Thyroid gland (tissue), 4 donors: ENCODE measurements around the gene FCHSD2. TPM values are rescaled to one million over a fixed set of nuclear protein-coding genes. Genes with fewer than 3 reads are reported as not detected.

ENCODE experiments used
- DNase-seq, 2 donors: peaks; one replicate each; pipeline ENCODE4 v3.0.0-alpha.2; 2019
- H3K27ac ChIP-seq, 3 donors: fragments of 200-600 bp; sonication (generic); 1 replicate in 2 of 3; 2 replicates in 1 of 3; pipeline ENCODE4 v1.5.1; 2016 to 2019; ENCODE audit warnings: mild to moderate bottlenecking in 1 of 3, moderate library complexity in 1 of 3
- H3K27me3 ChIP-seq: fragments of 200-600 bp; sonication (generic); one replicate; pipeline ENCODE4 v1.5.1; 2019
- H3K36me3 ChIP-seq, 2 donors: fragments of 200-600 bp; sonication (generic); one replicate each; pipeline ENCODE4 v1.5.1; 2016 to 2019
- H3K4me1 ChIP-seq, 2 donors: fragments of 200-600 bp; sonication (generic); one replicate each; pipeline ENCODE4 v1.5.1; 2017 to 2019
- H3K4me3 ChIP-seq, 3 donors: fragments of 200-600 bp; sonication (generic); replicated peaks in 1 of 3; 1 replicate in 2 of 3; 2 replicates in 1 of 3; pipeline ENCODE4 v1.5.1; 2016; ENCODE audit warnings: mild to moderate bottlenecking in 1 of 3
- H3K9me3 ChIP-seq: fragments of 200-600 bp; sonication (generic); one replicate; pipeline ENCODE4 v1.5.1; 2017
- POLR2A ChIP-seq, 2 donors: fragments of 450-650 bp; IDR thresholded peaks; one replicate each; pipeline ENCODE4 v1.6.1; 2017; ENCODE audit warnings: antibody characterized with exemption in 2 of 2, mild to moderate bottlenecking in 2 of 2, moderate library complexity in 1 of 2
- WGBS, 2 donors: methylation state at CpG; one replicate each; pipeline ENCODE4 v1.1.5; 2017; 5-methylcytosine and 5-hydroxymethylcytosine counted together
- intact Hi-C: fragments of 100-400 bp; cut with DNase I; formaldehyde crosslinking; loops from one replicate; pipeline ENCODE4 v1.15.1; 2023
- total RNA-seq, 4 donors: library from RNA; depleted of rRNA; stranded (reverse); fragments of >200 nt; gene quantifications; one replicate each; pipeline ENCODE4 v1.2.3, GENCODE V29; 2016
- TF ChIP-seq, protein P1 (sequence below), 6 experiments: fragments of 200-600 bp in 3 of 6; fragments of 450-650 bp in 3 of 6; sonication (generic) in 3 of 6; IDR thresholded peaks; one replicate each; pipeline ENCODE4 v1.5.1; 2016 to 2019; ENCODE audit warnings: antibody characterized with exemption in 6 of 6, mild to moderate bottlenecking in 2 of 6, inconsistent platforms in 1 of 6, moderate library complexity in 1 of 6

FCHSD2 gene
- total RNA-seq, 4 donors from 2014 or later = 13.5 to 21.7 (median 16.9) TPM

DNA sequence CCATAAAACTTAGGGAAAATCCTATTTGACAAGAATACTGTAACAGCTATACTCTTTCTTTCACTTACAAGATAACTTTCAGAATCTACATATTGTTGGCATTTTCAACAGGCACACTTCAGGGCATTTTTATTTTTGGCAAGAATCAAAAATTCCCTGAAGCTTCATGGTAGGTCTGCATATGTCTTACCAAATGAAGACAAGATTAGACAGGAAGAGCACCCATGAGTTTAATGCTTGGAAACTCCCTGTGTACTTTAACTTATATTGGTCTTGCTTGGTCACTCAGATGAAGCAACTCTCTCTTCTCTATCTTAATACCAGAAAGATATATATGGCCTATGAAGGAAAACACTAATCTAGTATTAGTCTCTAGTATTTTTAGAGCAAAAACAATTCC, 190.2 kb downstream of the FCHSD2 start:
- Histone ChIP-seq H3K27ac (no peak overlapping the region), H3K36me3 (no peaks in the 10 kb centered on the region), H3K4me3 (no peak overlapping the region), H3K9me3 (no peaks in the 10 kb centered on the region), H3K27me3 (no peaks in the 10 kb centered on the region), H3K4me1 (peaks cover 0 to 6% of the 10 kb centered on the region in 2 donors)
- DNase-seq = no peak
- intact Hi-C loops = no loop called here
- TF ChIP-seq POLR2A (IDR thresholded peaks at IDR 0.05) = no peak
- TF ChIP-seq, protein P1, sequence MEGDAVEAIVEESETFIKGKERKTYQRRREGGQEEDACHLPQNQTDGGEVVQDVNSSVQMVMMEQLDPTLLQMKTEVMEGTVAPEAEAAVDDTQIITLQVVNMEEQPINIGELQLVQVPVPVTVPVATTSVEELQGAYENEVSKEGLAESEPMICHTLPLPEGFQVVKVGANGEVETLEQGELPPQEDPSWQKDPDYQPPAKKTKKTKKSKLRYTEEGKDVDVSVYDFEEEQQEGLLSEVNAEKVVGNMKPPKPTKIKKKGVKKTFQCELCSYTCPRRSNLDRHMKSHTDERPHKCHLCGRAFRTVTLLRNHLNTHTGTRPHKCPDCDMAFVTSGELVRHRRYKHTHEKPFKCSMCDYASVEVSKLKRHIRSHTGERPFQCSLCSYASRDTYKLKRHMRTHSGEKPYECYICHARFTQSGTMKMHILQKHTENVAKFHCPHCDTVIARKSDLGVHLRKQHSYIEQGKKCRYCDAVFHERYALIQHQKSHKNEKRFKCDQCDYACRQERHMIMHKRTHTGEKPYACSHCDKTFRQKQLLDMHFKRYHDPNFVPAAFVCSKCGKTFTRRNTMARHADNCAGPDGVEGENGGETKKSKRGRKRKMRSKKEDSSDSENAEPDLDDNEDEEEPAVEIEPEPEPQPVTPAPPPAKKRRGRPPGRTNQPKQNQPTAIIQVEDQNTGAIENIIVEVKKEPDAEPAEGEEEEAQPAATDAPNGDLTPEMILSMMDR (IDR thresholded peaks at IDR 0.05) = no peak

DNA sequence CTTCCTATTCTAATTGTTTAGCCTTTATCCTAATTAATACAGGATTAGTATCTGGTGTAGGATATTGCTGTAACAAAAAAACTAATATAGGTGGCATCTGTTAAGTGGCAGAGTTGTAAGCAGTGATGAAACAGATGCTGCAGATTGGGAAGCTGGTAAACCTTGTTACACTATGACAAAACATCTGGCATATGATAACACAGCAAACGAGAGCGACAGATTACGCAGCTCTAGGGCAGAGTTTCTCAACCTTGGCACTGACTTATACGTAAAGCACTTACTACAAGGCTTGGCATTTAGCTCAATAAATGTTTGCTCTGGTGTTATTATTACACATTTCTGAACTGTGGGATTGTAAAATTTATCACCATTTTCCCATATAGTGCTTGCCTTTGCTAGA, 190.9 kb downstream of the FCHSD2 start:
- intact Hi-C loops = no loop called here

DNA sequence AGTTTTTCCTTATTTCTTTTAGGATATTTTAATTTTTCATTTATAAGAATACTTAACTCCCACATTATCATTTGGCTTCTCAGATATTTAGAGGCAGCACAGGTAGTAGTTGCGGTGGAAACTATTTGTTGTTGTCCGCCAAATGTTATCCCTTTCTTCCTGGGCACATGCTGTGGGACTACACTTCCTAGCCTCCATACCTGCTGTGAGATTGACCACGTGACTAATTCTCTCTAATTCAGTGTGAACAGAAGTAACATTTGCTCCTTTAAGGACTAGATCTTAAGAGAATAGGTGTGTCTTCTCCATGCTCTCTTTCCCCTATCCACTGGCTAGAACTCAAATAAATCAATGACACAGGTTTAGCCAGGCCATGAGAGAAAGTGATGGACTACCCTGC, 191.4 kb downstream of the FCHSD2 start:
- TF ChIP-seq POLR2A (IDR thresholded peaks at IDR 0.05) = no peak
- TF ChIP-seq, protein P1 (IDR thresholded peaks at IDR 0.05) = no peak
- DNase-seq = no peak
- Histone ChIP-seq H3K27me3 (no peaks in the 10 kb centered on the region), H3K27ac (no peak overlapping the region), H3K36me3 (no peaks in the 10 kb centered on the region), H3K4me1 (peaks cover 0 to 6% of the 10 kb centered on the region in 2 donors), H3K4me3 (no peak overlapping the region), H3K9me3 (no peaks in the 10 kb centered on the region)
- WGBS, 2 donors = 93 to 95% methylated on average over 3 of the region's 3 CpGs
- intact Hi-C loops = no loop called here

More for the DNA sequence above, 190.9 kb downstream of the FCHSD2 start:
- H3K27ac ChIP-seq = no peak overlapping the region
- no peak overlapping the region for H3K4me3 ChIP-seq
- no peaks in the 10 kb centered on the region for H3K36me3 ChIP-seq
- no peaks in the 10 kb centered on the region for H3K27me3 ChIP-seq
- H3K9me3 ChIP-seq = no peaks in the 10 kb centered on the region
- DNase-seq = no peak
- 96% methylated on average over 4 of the region's 4 CpGs for WGBS, 2 donors
- peaks cover 0 to 6% of the 10 kb centered on the region in 2 donors for H3K4me1 ChIP-seq
- TF ChIP-seq, protein P1 (IDR thresholded peaks at IDR 0.05) = no peak
- no peak for TF ChIP-seq POLR2A (IDR thresholded peaks at IDR 0.05)

DNA sequence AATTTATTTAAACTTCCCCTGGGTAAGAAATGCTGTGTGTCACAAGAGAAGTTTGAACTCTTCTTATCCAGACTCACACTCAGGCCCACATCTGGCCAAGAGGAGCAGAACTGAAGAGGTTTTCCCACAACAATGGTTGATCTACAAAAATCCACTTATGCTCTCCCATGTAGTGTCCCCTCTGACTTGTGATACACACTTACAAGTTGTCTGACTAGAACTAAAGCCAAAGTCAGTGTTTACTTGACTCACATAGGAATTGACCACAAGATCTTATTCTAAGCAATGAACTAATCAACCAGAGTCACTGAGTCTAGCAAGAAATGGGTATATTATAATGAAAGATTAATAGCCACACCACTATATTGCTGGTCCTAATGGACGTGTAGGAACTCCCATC, 194.9 kb downstream of the FCHSD2 start:
- H3K27ac ChIP-seq = no peak overlapping the region
- H3K27me3 ChIP-seq = no peaks in the 10 kb centered on the region
- H3K36me3 ChIP-seq = no peaks in the 10 kb centered on the region
- no peaks in the 10 kb centered on the region for H3K9me3 ChIP-seq
- no peaks in the 10 kb centered on the region for H3K4me1 ChIP-seq
- intact Hi-C loops = no loop called here
- H3K4me3 ChIP-seq = no peak overlapping the region
- TF ChIP-seq, protein P1 (IDR thresholded peaks at IDR 0.05) = no peak
- no peak for TF ChIP-seq POLR2A (IDR thresholded peaks at IDR 0.05)
- WGBS, 2 donors = 89 to 93% methylated on average over 1 of the region's 1 CpG
- DNase-seq = no peak

DNA sequence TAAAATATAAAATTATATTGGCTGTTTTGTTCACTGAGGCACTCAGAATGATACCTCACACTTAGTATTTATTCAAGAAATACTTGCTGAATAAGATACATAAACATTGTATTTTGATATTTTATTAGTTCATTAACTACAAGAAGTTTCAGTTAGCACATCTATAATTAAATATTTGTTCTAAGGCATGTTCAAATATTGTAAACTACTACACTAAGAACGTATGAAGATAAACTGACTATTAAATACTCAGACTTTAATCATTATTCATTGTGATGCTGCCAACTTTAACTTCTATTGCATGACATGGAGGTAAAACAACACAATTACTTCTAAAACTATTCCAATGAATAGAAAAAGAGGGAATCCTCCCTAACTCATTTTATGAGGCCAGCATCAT, 198.5 kb downstream of the FCHSD2 start:
- Histone ChIP-seq H3K4me1 (no peaks in the 10 kb centered on the region), H3K4me3 (no peak overlapping the region), H3K27ac (no peak overlapping the region), H3K27me3 (no peaks in the 10 kb centered on the region), H3K9me3 (no peaks in the 10 kb centered on the region), H3K36me3 (no peaks in the 10 kb centered on the region)
- 73 to 80% methylated on average over 1 of the region's 1 CpG for WGBS, 2 donors
- no peak for DNase-seq
- intact Hi-C loops = no loop called here
- TF ChIP-seq POLR2A (IDR thresholded peaks at IDR 0.05) = no peak
- TF ChIP-seq, protein P1 (IDR thresholded peaks at IDR 0.05) = no peak
